IMR-90 (cell line): Measurements from ENCODE around the gene PHLDB1. TPM values are rescaled to one million over a fixed set of nuclear protein-coding genes. Genes with fewer than 3 reads are reported as not detected.

Source experiments
- ATAC-seq: fragments of 200-7000 bp; cut with Tn5 transposase; 2 replicates; pipeline ENCODE4 v1.9.1; 2020; ENCODE audit warnings: low read depth, mild to moderate bottlenecking, moderate library complexity
- BruUV-seq: library from RNA; stranded (reverse); fragments of 400-500 nt; replicated peaks from 2 replicates; lab custom pipeline; 2021; lab: Mats Ljungman, UMichigan
- CTCF ChIA-PET: fragments of 300-600 bp; formaldehyde crosslinking; extraction: SDS; loops from one replicate; lab custom pipeline; 2021; ENCODE audit warnings: antibody characterized with exemption; lab: Yijun Ruan, JAX
- POLR2A ChIA-PET: fragments of 300-600 bp; sonication (Branson Sonifier 250); formaldehyde crosslinking; loops from one replicate; lab custom pipeline; 2022; ENCODE audit warnings: antibody characterized with exemption; ENCODE audit not compliant: unreplicated experiment; lab: Charles Lee
- DNase-seq: peaks from one replicate; pipeline ENCODE4 v3.0.0; 2013
- H2AFZ ChIP-seq: replicated peaks from 2 replicates; pipeline ENCODE3; 2013; ENCODE audit warnings: low read length, mild to moderate bottlenecking; ENCODE audit not compliant: poor library complexity
- H2AK5ac ChIP-seq: 2 replicates; pipeline ENCODE4 v1.6.1; 2013; ENCODE audit warnings: low read depth, low read length, inconsistent platforms
- H2AK9ac ChIP-seq: replicated peaks from 2 replicates; pipeline ENCODE3; 2013; ENCODE audit warnings: mild to moderate bottlenecking, low read depth, low read length, moderate library complexity; ENCODE audit not compliant: poor library complexity
- H2BK120ac ChIP-seq: 2 replicates; pipeline ENCODE4 v1.6.1; 2013; ENCODE audit warnings: low read depth, low read length, inconsistent platforms
- H2BK15ac ChIP-seq: 3 replicates; pipeline ENCODE4 v1.6.1; 2013; ENCODE audit warnings: low read depth, low read length, inconsistent platforms
- H2BK20ac ChIP-seq: 2 replicates; pipeline ENCODE4 v1.6.1; 2013; ENCODE audit warnings: low read depth, mild to moderate bottlenecking, inconsistent platforms, low read length, moderate library complexity
- H2BK5ac ChIP-seq: 2 replicates; pipeline ENCODE4 v1.6.1; 2013; ENCODE audit warnings: mild to moderate bottlenecking, low read depth, low read length, inconsistent platforms; ENCODE audit not compliant: poor library complexity, severe bottlenecking
- H3K14ac ChIP-seq: replicated peaks from 2 replicates; pipeline ENCODE4 v1.6.1; 2013; ENCODE audit warnings: low read depth, low read length, inconsistent platforms
- H3K18ac ChIP-seq: 2 replicates; pipeline ENCODE4 v1.6.1; 2013; ENCODE audit warnings: low read depth, low read length, control low read depth
- H3K23ac ChIP-seq: 2 replicates; pipeline ENCODE4 v1.6.1; 2013; ENCODE audit warnings: low read depth, low read length, inconsistent platforms
- H3K27ac ChIP-seq: 2 replicates; pipeline ENCODE4 v1.5.1; 2013; ENCODE audit warnings: mild to moderate bottlenecking, control low read depth, low read length; ENCODE audit not compliant: insufficient read depth
- H3K27me3 ChIP-seq: 2 replicates; pipeline ENCODE4 v1.6.1; 2013; ENCODE audit warnings: low read length; ENCODE audit not compliant: control insufficient read depth, insufficient read depth
- H3K36me3 ChIP-seq: 2 replicates; pipeline ENCODE4 v1.6.1; 2013; ENCODE audit warnings: low read length, mixed read lengths; ENCODE audit not compliant: control insufficient read depth, insufficient read depth
- H3K4ac ChIP-seq: 2 replicates; pipeline ENCODE4 v1.6.1; 2013; ENCODE audit warnings: low read depth, low read length, inconsistent platforms
- H3K4me1 ChIP-seq: 2 replicates; pipeline ENCODE4 v1.6.1; 2013; ENCODE audit warnings: low read length, mixed read lengths; ENCODE audit not compliant: control insufficient read depth, insufficient read depth
- H3K4me2 ChIP-seq: 2 replicates; pipeline ENCODE4 v1.6.1; 2013; ENCODE audit warnings: low read depth, mild to moderate bottlenecking, control low read depth, low read length, moderate library complexity
- H3K4me3 ChIP-seq: 2 replicates; pipeline ENCODE4 v1.5.1; 2013; ENCODE audit warnings: low read depth, mild to moderate bottlenecking, control low read depth, low read length, moderate library complexity; ENCODE audit not compliant: insufficient read depth
- H3K56ac ChIP-seq: 2 replicates; pipeline ENCODE4 v1.6.1; 2013; ENCODE audit warnings: low read length, inconsistent platforms; ENCODE audit not compliant: insufficient read depth; ENCODE audit errors: extremely low read depth
- H3K79me1 ChIP-seq, 2 experiments: 2 replicates each; pipeline ENCODE4 v1.6.1; 2013; ENCODE audit warnings: low read length in 2 of 2, inconsistent platforms in 1 of 2, low read depth in 1 of 2
- H3K9ac ChIP-seq: 2 replicates; pipeline ENCODE4 v1.6.1; 2013; ENCODE audit warnings: low read depth, low read length, control low read depth
- H3K9me1 ChIP-seq: 2 replicates; pipeline ENCODE4 v1.6.1; 2013; ENCODE audit warnings: low read length, inconsistent platforms; ENCODE audit not compliant: insufficient read depth
- H3K9me3 ChIP-seq: 2 replicates; pipeline ENCODE4 v1.6.1; 2013; ENCODE audit warnings: low read length; ENCODE audit not compliant: control insufficient read depth, insufficient read depth
- H4K20me1 ChIP-seq: 2 replicates; pipeline ENCODE4 v1.6.1; 2013; ENCODE audit warnings: low read length, inconsistent platforms; ENCODE audit not compliant: insufficient read depth
- H4K5ac ChIP-seq: 2 replicates; pipeline ENCODE4 v1.6.1; 2013; ENCODE audit warnings: mild to moderate bottlenecking, low read depth, low read length, control low read depth
- H4K8ac ChIP-seq, 2 experiments: 2 replicates each; pipeline ENCODE4 v1.6.1; 2013; ENCODE audit warnings: low read depth in 2 of 2, low read length in 2 of 2, control low read depth in 1 of 2, inconsistent platforms in 1 of 2
- H4K91ac ChIP-seq: 2 replicates; pipeline ENCODE4 v1.6.1; 2013; ENCODE audit warnings: low read depth, low read length, inconsistent platforms; ENCODE audit not compliant: insufficient read depth
- FOS ChIP-seq: fragments of 150-350 bp; IDR thresholded peaks from 2 replicates; pipeline ENCODE4 v1.6.1; 2016; ENCODE audit warnings: low read depth, low read length
- MAFK ChIP-seq: IDR thresholded peaks from 2 replicates; pipeline ENCODE4 v1.6.1; 2012; ENCODE audit warnings: low read depth, low read length, improper control_type of control experiment
- MAZ ChIP-seq: IDR thresholded peaks from 2 replicates; pipeline ENCODE4 v1.6.1; 2012; ENCODE audit warnings: low read depth, mild to moderate bottlenecking, low read length, improper control_type of control experiment, moderate library complexity, borderline replicate concordance
- MXI1 ChIP-seq: IDR thresholded peaks from 2 replicates; pipeline ENCODE4 v1.6.1; 2012; ENCODE audit warnings: low read depth, mild to moderate bottlenecking, low read length, moderate library complexity, borderline replicate concordance
- NFE2L2 ChIP-seq: fragments of 150-350 bp; IDR thresholded peaks from 2 replicates; pipeline ENCODE4 v1.6.1; 2016; ENCODE audit warnings: low read depth, mild to moderate bottlenecking, low read length
- WGBS, 2 experiments: methylation state at CpG; one replicate each; pipeline versions ENCODE4 v1.1.5 to v1.1.7; 2013; ENCODE audit warnings: missing lambda C conversion rate in 2 of 2; ENCODE audit not compliant: insufficient read length in 1 of 2; ENCODE audit errors: extremely low coverage in 2 of 2; 5-methylcytosine and 5-hydroxymethylcytosine counted together
- dilution Hi-C: fragments of 300-500 bp; cut with HindIII; formaldehyde crosslinking; loops from one replicate; pipeline ENCODE4 v1.14.3; 2018; ENCODE audit warnings: low sequenced_read_pairs; ENCODE audit not compliant: unreplicated experiment
- in situ Hi-C: fragments of 300-500 bp; cut with MboI; formaldehyde crosslinking; loops from 3 replicates; pipeline ENCODE4 v1.14.3; 2019; ENCODE audit warnings: low sequenced_read_pairs, inconsistent platforms, mixed read lengths
- intact Hi-C: fragments of 100-400 bp; cut with micrococcal nuclease; formaldehyde crosslinking; loops from 2 replicates; pipeline ENCODE4 v1.10.0; 2022
- polyA plus RNA-seq, 3 experiments: library from polyadenylated mRNA; depleted of rRNA; stranded (reverse); fragments of >200 nt; gene quantifications; 2 replicates each; pipeline ENCODE4 v1.2.3, GENCODE V29; 2012; ENCODE audit warnings: low replicate concordance in 1 of 3
- total RNA-seq: library from RNA; depleted of rRNA; stranded (reverse); fragments of >200 nt; gene quantifications from 2 replicates; pipeline ENCODE4 v1.2.3, GENCODE V29; 2012
- TF ChIP-seq, protein P1 (sequence below): conservative IDR thresholded peaks from 2 replicates; pipeline ENCODE4 v1.5.1; 2012; ENCODE audit warnings: mild to moderate bottlenecking, low read depth, low read length, improper control_type of control experiment
- TF ChIP-seq, protein P2 (sequence below): fragments of 150-350 bp; IDR thresholded peaks from 2 replicates; pipeline ENCODE4 v1.6.1; 2016; ENCODE audit warnings: low read depth, mild to moderate bottlenecking, low read length, moderate library complexity, borderline replicate concordance

Gene PHLDB1
- total and polyA plus RNA-seq, 2 of the 4 experiments (the other 2 are of a cell fraction): 40.0 to 90.4 TPM

DNA sequence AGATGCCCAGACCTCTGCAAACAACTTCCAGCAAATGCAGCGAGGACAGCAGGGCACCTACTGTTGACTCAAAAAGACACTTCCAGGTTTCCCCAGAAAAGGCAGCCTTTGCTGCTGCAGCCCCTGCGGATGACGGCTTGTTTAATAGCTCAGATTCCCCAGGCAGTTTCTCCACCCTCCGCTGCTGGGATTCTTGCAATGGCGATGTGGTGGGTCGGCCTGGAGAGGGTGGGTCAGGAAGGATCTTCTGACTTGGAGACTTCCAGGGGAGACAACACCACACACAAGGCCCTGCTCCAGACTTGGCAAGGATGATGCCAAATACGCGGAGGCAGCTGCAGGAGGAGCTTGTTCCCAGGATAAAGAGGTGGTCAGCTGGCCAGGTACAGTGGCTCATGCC lies 89.9 kb downstream of the PHLDB1 start:
- ChIA-PET CTCF (no interaction called here), POLR2A (no interaction called here)
- Histone ChIP-seq H4K91ac (no peak overlapping the region), H4K8ac (no peak overlapping the region), H3K27ac (no peak overlapping the region), H2AFZ (no peak overlapping the region), H3K23ac (no peak overlapping the region), H2BK20ac (no peak overlapping the region), H3K79me1 (no peaks in the 10 kb centered on the region), H3K18ac (no peak overlapping the region), H3K4me2 (no peak overlapping the region), H3K4me1 (peaks cover 5% of the 10 kb centered on the region), H4K5ac (no peak overlapping the region), H2AK9ac (no peak overlapping the region), H2BK15ac (no peak overlapping the region), H2BK120ac (no peak overlapping the region), H3K9ac (no peak overlapping the region), H2AK5ac (no peak overlapping the region), H3K27me3 (no peaks in the 10 kb centered on the region), H4K20me1 (no peaks in the 10 kb centered on the region), H3K56ac (no peak overlapping the region), H3K4me3 (no peak overlapping the region), H3K9me1 (peaks cover 4% of the 10 kb centered on the region; the same call in 1 of the 2 replicates), H3K14ac (no peak overlapping the region), H2BK5ac (no peak overlapping the region), H3K4ac (no peak overlapping the region), H3K36me3 (no peaks in the 10 kb centered on the region), H3K9me3 (peaks cover 4% of the 10 kb centered on the region; the same call in 1 of the 2 replicates)
- dilution Hi-C loops (no loop called here), intact Hi-C loops (no loop called here), in situ Hi-C loops (no loop called here)
- TF ChIP-seq FOS (no peak), MAZ (no peak), MXI1 (no peak), MAFK (no peak), NFE2L2 (no peak)
- TF ChIP-seq, protein P1, sequence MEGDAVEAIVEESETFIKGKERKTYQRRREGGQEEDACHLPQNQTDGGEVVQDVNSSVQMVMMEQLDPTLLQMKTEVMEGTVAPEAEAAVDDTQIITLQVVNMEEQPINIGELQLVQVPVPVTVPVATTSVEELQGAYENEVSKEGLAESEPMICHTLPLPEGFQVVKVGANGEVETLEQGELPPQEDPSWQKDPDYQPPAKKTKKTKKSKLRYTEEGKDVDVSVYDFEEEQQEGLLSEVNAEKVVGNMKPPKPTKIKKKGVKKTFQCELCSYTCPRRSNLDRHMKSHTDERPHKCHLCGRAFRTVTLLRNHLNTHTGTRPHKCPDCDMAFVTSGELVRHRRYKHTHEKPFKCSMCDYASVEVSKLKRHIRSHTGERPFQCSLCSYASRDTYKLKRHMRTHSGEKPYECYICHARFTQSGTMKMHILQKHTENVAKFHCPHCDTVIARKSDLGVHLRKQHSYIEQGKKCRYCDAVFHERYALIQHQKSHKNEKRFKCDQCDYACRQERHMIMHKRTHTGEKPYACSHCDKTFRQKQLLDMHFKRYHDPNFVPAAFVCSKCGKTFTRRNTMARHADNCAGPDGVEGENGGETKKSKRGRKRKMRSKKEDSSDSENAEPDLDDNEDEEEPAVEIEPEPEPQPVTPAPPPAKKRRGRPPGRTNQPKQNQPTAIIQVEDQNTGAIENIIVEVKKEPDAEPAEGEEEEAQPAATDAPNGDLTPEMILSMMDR: no peak
- TF ChIP-seq, protein P2, sequence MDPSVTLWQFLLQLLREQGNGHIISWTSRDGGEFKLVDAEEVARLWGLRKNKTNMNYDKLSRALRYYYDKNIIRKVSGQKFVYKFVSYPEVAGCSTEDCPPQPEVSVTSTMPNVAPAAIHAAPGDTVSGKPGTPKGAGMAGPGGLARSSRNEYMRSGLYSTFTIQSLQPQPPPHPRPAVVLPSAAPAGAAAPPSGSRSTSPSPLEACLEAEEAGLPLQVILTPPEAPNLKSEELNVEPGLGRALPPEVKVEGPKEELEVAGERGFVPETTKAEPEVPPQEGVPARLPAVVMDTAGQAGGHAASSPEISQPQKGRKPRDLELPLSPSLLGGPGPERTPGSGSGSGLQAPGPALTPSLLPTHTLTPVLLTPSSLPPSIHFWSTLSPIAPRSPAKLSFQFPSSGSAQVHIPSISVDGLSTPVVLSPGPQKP: no peak
- 65% methylated on average over 2 of the region's 8 CpGs; no CpG with 5 or more reads in 1 of the 2 experiments for WGBS, 2 experiments
- ATAC-seq (no peak), DNase-seq (no peak)
- BruUV-seq: no TSS peak
